Caki2 (cell line): ENCODE data around the gene RYR1. TPM values are rescaled to one million over a fixed set of nuclear protein-coding genes. Genes with fewer than 3 reads are reported as not detected.
"Not testable (repeated sequence)": the region's sequence is repeated elsewhere in the genome, so short reads cannot be mapped to it uniquely, and the experiment has no call there.

Experiments used
- DNase-seq: peaks from one replicate; pipeline ENCODE4 v3.0.0-alpha.2; 2015; ENCODE audit warnings: low read depth
- in situ Hi-C: cut with HindIII; loops from 2 replicates; pipeline ENCODE4 v1.10.0; 2016; ENCODE audit warnings: low sequenced_read_pairs, low pct_unique_long_range_greater_than_20kb, mixed read lengths
- total RNA-seq: library from RNA; depleted of rRNA; stranded (reverse); fragments of >200 nt; shearing (Covaris generic); gene quantifications from 2 replicates; pipeline ENCODE4 v1.2.3, GENCODE V29; 2014; ENCODE audit warnings: low replicate concordance

The RYR1 gene
- total RNA-seq, 1 experiment from 2014 or later: under 0.01 TPM

DNA sequence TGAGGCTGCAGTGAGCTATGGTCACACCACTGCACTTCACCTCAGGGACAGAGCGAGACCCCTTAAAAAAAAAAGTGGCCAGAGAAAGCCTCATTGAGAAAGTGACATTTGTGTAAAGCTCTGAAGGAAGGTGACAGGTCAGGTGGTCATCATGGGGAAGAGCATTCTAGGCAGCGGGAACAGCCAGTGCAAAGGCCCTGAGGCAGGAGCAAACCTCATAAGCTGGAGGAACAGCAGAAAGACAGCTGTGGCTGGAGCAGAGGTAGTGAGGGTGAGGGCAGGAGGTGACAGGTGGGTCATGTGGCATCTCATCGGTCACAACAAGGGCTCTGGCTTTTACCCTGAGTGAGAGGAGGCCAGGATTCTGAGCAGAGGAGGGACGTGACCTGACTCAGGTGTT, 64.4 kb downstream of the RYR1 start:
- DNase-seq: no peak
- in situ Hi-C loops: no loop called here

DNA sequence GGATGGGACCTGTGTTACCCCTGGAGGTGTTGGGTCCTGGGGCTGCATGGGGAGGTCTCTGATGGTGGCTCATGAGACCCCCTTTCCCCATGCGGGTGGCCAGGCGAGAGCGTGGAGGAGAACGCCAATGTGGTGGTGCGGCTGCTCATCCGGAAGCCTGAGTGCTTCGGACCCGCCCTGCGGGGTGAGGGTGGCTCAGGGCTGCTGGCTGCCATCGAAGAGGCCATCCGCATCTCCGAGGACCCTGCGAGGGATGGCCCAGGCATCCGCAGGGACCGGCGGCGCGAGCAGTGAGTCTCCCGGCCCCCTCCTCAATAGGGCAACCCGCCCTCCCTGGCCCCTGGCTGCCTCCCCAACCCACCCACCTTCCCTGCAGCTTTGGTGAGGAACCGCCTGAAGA, 66.0 kb downstream of the RYR1 start:
- DNase-seq: no peak
- in situ Hi-C loops: no loop called here

DNA sequence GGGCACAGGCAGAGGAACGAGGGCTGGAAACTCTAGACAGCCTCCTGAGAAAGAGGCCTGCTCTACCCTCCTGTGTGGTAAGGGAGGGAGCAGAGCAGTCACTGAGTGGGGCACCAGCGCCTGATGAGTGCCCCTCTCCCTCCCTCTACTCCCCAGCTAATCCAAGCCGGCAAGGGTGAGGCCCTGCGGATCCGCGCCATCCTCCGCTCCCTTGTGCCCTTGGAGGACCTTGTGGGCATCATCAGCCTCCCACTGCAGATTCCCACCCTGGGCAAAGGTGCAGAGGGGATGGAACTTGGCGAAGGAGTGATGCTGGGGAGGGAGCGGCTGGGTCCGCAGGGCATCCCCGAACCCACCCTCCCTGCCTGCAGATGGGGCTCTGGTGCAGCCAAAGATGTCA, 67.0 kb downstream of the RYR1 start:
- in situ Hi-C loops: no loop called here

DNA sequence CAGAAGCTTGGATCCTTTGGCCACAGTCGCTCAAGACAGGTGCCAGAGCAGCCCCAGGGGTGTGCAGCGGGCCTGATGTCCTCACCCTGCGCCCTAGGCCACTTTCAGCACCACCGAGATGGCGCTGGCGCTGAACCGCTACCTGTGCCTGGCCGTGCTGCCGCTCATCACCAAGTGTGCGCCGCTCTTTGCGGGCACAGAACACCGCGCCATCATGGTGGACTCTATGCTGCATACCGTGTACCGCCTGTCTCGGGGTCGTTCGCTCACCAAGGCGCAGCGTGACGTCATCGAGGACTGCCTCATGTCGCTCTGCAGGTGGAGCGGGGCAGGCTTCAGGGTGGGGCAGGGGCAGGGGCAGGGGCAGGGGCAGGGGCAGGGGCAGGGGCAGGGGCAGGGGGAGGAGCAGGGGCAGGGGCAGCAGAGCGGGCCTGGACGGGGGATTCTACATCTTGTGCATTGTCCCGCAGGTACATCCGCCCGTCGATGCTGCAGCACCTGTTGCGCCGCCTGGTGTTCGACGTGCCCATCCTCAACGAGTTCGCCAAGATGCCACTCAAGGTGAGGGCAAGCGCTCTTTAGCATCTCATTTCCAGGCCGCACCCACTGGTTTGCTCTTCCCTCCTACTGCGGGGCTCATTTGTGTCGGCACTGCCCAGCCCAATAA, 69.1 kb downstream of the RYR1 start:
- no peak for DNase-seq
- in situ Hi-C loops: no loop called here

More for the DNA sequence above, 67.0 kb downstream of the RYR1 start:
- DNase-seq: no peak

DNA sequence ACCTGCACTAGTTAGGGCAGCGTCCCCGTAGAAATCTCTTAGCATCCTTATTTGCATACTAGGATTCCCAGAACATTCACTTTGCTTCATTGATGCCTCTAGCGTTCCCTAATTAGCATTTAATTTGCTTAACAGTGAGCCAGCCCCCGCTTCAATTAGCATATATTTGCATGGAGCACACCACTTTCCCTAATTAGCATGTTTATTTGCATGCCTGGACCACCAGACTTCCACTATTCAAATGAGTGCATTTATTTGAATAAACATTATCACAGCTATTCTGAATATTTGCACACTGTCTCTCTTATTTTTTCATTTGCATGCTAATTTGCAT, 69.6 kb downstream of the RYR1 start:
- in situ Hi-C loops: no loop called here

DNA sequence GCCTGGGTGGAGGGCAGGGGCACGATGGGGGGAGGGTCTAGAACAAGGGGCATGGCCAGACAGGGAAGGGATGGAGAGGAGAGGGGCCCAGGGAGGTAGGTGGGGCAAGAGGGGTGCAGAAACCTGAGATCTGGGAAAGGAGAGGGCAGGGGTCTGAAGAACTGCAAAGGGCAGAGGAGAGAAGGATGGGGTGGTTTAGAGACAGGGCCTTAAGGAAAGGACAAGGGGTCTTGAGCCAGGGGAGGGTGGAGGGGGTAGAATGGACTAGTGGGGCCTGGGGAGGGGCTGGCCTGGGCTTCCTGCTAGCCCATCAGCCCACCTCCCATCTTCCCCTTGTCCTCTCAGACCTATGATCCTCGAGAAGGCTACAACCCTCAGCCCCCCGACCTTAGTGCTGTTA, 72.5 kb downstream of the RYR1 start:
- in situ Hi-C loops: no loop called here
- DNase-seq: no peak

More for the DNA sequence above, 69.6 kb downstream of the RYR1 start:
- DNase-seq: no peak

DNA sequence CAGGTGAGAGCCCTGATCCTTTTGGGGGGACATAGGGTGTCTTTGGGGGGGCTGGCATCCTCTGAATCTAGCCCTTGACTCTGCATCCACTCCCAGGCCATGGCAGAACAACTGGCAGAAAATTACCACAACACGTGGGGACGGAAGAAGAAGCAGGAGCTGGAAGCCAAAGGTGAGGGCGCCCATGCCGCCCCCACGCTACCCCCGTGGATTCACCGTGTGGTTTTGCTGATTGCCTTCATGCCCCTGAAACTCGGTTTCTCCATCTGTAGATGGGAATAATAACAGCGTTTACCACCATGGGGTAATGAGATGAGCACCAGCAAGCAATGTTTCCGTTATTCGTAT, 72.9 kb downstream of the RYR1 start:
- DNase-seq: no peak
- in situ Hi-C loops: no loop called here

DNA sequence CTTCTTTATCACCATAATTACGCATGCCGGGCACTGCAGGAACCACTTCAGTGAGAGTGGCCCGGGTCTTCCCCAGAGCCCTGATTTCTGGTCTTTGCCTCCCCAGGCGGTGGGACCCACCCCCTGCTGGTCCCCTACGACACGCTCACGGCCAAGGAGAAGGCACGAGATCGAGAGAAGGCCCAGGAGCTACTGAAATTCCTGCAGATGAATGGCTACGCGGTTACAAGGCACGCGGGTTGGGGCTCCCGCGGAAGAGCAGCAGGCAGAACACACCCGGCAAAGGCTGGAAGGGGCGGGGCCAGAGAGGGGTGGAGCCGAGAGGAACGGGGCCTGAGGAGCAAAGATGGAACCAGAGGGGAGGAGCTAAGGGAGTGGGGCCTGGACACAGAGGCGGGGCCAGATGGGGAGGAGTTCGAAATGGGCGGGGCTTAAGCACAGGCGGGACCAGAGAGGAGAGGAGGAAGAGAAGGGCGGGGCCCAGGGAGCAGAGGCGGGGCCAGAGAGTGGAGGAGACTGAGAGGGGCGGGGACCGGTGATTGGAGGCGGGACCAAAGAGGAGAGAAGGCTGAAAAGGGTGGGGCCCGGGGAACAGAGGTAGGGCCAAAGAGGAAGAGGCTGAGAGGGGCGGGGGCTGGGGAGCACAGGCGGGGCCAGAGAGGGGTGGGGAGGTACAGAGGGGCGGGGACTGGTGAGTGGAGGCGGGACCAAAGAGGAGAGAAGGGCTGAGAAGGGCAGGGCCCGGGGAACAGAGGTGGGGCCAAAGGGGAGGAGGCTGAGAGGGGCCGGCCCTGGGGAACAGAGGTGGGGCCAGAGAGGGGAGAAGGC, 73.4 kb downstream of the RYR1 start:
- peak; percentile 100 for DNase-seq
- in situ Hi-C loops: no loop called here

DNA sequence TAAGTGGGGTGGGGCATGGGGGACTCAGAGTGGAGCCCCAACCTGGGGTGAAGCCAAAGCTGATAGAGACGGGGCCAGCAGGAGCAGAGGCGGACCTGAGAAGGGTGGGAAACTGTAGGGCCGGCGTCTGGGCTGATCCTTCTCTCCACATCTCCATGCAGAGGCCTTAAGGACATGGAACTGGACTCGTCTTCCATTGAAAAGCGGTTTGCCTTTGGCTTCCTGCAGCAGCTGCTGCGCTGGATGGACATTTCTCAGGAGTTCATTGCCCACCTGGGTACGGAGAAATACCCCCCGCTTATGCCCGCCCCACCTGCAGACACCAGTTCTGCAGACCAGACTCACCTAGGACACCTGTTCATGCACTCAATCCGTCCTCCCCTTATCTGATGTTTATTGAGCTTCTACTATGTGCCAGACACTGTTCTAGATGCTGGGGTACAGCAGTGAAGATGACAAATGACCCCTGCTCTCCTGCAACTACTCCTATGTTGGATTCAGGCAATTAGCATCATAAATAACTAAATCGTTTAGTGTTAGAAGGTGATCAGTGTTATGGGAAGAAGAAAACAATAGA, 74.1 kb downstream of the RYR1 start:
- in situ Hi-C loops: no loop called here
- no peak for DNase-seq

DNA sequence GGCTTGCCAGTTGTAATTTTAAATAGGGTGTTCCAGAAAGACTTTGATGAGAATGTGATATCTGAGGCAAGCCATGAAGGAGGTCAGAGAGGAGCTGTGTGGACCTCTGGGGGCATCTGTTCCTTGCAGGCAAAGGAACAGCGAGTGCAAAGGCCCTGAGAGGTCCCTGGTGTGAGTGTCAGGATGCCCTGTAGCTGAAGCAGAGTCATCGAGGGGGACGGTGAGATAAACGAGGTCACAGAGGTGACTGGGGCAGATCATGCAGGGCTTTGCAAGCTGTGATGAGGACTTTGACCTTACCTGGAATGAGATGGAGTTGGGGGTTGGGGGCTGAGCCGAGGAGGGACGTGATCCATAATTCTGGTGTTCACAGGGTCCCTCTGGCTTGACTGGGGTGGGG, 75.0 kb downstream of the RYR1 start:
- in situ Hi-C loops: no loop called here
- DNase-seq: no peak

DNA sequence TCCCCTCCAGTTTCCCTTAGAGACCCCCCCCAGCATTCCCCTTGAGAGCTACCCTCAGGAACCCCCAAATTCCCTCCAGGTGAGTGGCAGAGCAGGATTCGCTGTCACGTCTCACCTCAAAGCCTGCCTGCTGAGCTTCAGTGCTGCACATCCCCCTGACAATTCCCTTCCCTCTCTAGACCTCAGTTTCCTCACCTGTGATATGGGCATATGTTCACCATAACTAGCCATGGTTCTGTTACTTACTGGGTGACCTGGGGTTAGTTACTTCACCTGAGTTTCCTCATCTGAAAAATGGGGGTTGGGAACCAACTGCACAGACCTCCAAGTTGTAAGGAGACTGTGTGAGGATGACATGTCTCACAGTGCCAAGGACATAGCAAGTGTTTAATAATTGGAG, 75.5 kb downstream of the RYR1 start:
- in situ Hi-C loops: no loop called here
- DNase-seq: no peak

DNA sequence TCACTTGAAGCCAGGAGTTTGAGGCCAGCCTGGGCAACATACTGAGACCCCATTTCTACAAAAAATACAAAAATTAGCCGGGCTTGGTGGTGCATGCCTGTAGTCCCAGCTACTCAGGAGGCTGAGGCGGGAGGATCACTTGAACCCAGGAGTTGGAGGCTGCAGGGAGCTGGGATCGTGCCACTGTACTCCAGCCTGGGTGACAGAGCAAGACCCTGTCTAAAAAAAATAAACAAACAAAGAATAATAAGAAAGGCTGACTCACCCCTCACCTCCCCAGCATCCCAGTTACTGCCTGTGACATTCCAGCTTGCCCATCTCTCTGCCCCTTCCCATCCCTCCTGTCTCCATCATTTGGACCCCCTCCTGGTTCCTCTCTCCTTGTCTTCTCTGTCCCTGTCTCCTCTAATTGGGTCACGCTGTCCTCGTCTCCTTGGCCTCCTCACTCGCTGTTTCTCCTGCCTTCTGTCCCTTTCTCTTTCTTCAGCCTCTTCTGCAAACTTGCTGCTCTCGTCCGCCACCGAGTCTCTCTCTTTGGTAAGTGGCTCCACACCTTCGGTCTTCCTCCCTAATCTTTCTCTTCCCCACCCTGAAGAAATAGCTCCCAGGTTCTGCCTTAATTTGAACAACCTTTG, 77.7 kb downstream of the RYR1 start:
- peak; percentile 40 for DNase-seq
- in situ Hi-C loops: no loop called here

DNA sequence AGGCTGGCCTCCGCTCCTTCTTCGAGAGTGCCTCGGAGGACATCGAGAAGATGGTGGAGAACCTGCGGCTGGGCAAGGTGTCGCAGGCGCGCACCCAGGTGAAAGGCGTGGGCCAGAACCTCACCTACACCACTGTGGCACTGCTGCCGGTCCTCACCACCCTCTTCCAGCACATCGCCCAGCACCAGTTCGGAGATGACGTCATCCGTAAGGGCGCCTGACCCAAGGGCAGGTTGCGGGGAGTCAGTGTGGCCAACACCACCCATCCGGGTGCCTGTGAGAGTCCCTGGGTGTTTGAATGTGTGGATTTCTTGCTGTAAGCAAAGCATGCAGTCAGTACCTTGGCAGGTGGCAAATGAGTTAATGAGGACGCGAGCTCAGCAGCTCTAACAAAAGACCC, 78.8 kb downstream of the RYR1 start:
- no peak for DNase-seq
- in situ Hi-C loops: no loop called here

DNA sequence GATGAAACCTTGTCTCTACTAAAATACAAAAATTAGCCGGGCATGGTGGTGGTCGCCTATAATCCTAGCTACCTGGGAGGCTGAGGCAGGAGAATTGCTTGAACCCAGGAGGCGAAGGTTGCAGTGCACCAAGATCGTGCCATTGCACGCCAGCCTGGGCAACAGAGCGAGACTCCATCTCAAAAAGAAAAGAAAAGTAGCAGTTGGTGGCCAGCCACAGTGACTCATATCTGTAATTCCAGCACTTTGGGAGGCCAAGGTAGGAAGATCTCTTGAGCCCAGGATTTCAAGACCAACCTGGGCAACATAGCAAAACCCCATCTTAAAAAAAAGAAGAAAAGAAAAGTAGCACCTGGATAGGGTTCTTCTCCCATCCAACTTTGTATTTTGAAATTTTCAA, 79.7 kb downstream of the RYR1 start:
- in situ Hi-C loops: not testable (repeated sequence)

DNA sequence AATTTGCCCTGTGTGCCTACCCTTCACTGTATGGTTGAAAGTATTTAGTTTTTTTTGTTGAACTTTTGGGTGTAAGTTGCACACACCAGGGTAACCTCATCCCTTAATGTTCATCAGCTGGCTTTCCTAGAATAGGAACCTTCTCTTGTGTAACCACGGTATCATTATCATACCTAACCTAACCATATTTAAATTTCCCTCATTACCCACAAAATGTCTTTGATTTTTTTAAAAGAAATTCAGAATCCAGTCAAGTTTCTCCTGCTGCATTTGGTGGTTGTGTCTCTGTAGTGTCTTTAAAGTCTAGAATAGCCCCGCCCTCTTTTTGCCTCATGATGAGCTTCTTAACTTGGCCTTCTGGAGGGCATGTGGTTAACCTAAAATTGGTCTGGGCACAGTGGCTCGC, 80.3 kb downstream of the RYR1 start:
- in situ Hi-C loops: no loop called here
- no peak for DNase-seq

More for the DNA sequence above, 79.7 kb downstream of the RYR1 start:
- not testable (repeated sequence) for DNase-seq

DNA sequence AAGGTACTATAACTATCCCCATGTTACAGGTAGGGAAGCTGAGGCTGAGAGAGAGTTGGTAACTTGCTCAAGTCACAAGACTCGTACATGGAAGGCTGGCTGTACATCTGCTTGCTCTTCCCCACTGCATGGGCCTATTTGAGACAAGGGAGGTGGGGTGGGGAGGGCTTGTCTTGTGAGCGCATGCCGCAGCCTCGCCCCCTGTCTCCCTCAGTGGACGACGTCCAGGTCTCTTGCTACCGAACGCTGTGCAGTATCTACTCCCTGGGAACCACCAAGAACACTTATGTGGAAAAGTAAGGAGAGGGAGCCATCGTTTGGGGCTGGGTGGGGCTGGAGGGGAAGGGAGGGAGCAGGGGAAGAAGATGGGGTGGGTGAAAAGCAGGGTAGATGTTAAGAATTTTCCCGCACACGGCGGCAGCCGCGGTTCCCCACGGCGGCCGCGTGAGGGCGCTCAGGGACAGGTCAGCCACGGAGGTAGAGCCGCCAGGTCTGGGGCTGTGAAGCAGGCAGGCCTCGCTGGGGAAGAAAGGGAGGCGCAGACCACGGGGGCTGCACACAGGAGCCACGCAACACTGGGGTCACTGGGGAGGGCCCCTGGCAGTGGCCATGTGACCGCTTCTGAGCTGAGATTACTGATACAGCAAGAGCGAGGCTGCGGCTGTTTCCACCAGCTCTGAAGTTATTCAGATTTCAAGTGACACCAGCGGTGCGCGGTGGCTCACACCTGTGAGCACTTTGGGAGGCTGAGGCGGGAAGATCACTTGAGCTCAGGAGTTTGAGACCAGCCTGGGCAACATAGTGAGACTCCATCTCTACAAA, 81.5 kb downstream of the RYR1 start:
- in situ Hi-C loops: no loop called here

DNA sequence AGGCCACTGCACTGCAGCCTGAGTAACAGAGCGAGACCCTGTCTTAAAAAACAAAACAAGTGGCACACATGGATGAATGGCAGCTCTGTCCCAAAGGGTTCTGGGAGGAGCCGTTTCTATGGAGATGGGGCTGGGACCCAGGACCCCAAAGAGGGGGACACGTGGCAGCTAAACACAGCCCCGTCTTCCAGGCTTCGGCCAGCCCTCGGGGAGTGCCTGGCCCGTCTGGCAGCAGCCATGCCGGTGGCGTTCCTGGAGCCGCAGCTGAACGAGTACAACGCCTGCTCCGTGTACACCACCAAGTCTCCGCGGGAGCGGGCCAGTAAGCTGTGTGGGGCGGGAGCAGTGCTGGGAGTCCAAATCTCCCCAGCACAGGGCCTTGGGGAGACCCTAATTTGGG, 82.4 kb downstream of the RYR1 start:
- in situ Hi-C loops: no loop called here
- no peak for DNase-seq

More for the DNA sequence above, 81.5 kb downstream of the RYR1 start:
- peak; percentile 75 for DNase-seq

DNA sequence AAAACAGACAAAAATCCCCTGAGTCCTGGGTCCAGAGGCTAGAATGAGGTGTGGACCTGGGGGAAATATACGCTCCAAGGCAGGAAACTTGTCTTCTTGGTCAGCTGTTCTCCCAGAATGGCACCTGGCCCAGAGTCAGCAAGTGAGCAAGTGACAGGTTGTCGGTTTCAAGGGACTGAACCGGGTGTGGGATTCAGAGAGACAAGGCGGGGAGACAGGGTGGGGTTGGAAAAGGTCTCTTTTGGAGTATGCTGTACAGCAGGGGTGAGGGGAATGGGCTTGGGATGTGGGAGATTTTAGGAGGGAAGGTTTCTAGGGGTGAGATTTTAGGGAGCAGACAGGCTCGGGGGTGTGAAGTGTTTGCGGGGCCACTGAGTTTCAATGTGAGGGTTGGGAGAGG, 83.3 kb downstream of the RYR1 start:
- in situ Hi-C loops: no loop called here
- no peak for DNase-seq
